HG03095 (cell line): ENCODE measurements around the gene SCML2.
"Not testable (repeated sequence)": the region's sequence is repeated elsewhere in the genome, so short reads cannot be mapped to it uniquely, and the experiment has no call there.

Experiments used
- ATAC-seq: cut with Tn5 transposase; IDR thresholded peaks from one replicate; pipeline ENCODE4 v1.9.1; 2021; ENCODE audit warnings: moderate library complexity; ENCODE audit not compliant: unreplicated experiment

Gene SCML2

GRCh38 chrX:18272222-18272621 lies 82.3 kb downstream of the SCML2 start:
- no peak for ATAC-seq

DNA sequence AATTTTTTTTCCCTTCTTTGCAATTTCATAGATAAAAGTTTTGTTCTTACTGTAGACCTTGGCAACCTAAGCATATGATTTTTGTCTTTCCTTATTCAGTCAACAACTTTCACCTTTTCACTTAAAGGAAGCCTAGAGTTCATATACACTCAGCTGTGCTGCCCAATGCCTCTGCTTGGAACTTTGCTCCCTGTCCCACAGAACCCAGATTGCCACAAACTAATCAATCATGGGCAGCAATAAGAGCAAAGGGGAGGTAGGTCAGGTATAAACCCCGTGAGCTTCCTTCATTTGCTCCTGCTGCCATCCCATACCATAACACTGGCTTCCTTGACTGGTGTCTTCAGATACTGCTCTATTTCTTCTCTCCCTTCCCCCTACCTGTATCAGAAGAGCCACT lies 82.8 kb downstream of the SCML2 start:
- ATAC-seq: no peak

DNA sequence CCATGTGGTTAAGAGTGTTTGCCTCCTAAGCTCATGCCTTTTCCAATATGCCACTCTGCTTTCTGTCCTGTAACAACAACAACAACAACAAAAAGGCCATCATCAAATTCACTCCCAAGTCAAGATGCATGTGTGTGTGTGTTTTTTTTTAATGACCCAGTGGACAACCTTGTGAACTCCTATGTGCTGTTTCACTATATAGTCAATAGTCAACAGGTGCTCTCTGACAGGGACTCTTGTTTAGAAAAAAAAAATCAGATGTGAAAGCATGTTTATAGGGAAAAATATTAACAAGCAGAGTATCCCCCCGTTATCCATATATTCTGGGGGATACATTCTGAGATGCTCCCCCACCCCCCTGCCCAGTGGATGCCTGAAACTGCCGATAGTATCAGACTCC lies 83.2 kb downstream of the SCML2 start:
- ATAC-seq: no peak

GRCh38 chrX:18255059-18255458 lies 99.4 kb downstream of the SCML2 start:
- ATAC-seq: no peak

- ATAC-seq: no peak
Measured at GRCh38 chrX:18252644-18253359, 101.7 kb downstream of the SCML2 start.

- ATAC-seq: not testable (repeated sequence)
Measured at GRCh38 chrX:18229646-18230045, 124.8 kb downstream of the SCML2 start.

DNA sequence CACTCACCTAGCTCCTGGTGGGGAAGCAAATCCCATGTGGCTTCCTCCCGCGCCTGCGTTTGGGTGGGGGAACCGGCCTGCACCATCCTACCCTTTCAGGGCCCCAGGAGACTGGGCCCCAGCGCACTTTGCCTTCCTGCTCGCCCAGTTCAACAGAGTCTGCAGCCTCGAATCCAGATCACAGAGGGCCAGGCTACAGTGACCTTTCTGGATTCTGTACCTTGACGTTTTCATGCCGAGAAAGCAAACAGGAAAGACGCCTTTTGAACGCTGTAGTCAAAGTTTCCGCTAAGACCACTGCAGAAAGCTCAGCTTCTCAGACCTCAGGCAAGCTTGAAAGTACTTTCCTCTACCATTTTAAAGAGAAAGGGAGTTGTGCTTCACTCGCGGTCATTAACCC lies 126.4 kb downstream of the SCML2 start:
- no peak for ATAC-seq

GRCh38 chrX:18227458-18227857 lies 127.0 kb downstream of the SCML2 start:
- ATAC-seq: no peak

- ATAC-seq: no peak
Measured at GRCh38 chrX:18220786-18221185, 133.7 kb downstream of the SCML2 start, which contains the start of gene BEND2. BEND2 (minus strand) TSS chrX:18220886; CDS start chrX:18220750, 136 bp downstream.

GRCh38 chrX:18210470-18210869 lies 144.0 kb downstream of the SCML2 start:
- no peak for ATAC-seq

DNA sequence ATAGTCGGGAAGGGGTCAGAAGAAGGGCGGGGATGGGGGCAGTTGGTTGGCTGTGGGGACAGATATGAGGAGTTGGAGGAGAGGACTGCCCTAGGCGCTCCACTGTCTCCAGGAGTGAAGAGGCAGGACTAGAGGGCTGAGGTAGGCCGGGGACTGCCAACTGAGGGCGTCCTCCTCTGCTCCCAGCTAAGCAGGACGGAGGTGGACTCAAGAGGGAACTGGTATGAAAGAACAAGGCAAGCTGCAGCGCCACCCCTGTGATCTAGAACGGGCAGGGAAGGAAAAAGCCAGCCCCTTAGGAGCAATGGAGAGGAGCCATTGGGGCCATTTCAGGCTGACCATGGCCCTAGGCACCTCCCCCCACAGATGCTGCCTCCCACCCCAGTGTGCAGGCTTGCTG lies 147.8 kb downstream of the SCML2 start:
- no peak for ATAC-seq

GRCh38 chrX:18203631-18204030 lies 150.9 kb downstream of the SCML2 start:
- ATAC-seq: no peak

GRCh38 chrX:18194688-18195087 lies 159.8 kb downstream of the SCML2 start:
- no peak for ATAC-seq
